ENCODE data around the gene NUDT13. TPM values are rescaled to one million over a fixed set of nuclear protein-coding genes. Genes with fewer than 3 reads are reported as not detected.

The NUDT13 gene
- total and polyA plus RNA-seq, 2 of the 8 experiments (the other 6 are each of a cell fraction or from before 2014, with no cell fraction given): 1.5 to 1.9 TPM

DNA sequence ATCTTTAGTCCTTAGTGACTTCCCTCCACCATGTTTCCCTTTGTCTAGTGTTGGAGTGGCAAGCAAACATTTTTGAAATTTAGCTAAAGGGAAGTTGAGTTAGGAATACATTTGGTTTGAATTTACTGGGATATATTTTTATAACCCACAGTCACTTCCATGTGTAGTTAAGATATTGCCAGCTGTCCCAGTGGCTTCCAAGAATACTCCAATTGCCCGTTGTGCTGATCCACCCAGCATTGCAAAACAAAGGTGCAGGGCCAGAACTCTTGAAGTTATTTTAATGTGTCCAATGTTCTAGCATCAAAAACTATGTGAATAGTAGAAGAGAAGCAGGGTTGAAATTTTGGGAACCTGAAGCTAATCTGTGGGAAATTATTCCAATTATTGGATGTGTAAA is 11.1 kb upstream of the NUDT13 start (continued):
- TF ChIP-seq, protein P1, sequence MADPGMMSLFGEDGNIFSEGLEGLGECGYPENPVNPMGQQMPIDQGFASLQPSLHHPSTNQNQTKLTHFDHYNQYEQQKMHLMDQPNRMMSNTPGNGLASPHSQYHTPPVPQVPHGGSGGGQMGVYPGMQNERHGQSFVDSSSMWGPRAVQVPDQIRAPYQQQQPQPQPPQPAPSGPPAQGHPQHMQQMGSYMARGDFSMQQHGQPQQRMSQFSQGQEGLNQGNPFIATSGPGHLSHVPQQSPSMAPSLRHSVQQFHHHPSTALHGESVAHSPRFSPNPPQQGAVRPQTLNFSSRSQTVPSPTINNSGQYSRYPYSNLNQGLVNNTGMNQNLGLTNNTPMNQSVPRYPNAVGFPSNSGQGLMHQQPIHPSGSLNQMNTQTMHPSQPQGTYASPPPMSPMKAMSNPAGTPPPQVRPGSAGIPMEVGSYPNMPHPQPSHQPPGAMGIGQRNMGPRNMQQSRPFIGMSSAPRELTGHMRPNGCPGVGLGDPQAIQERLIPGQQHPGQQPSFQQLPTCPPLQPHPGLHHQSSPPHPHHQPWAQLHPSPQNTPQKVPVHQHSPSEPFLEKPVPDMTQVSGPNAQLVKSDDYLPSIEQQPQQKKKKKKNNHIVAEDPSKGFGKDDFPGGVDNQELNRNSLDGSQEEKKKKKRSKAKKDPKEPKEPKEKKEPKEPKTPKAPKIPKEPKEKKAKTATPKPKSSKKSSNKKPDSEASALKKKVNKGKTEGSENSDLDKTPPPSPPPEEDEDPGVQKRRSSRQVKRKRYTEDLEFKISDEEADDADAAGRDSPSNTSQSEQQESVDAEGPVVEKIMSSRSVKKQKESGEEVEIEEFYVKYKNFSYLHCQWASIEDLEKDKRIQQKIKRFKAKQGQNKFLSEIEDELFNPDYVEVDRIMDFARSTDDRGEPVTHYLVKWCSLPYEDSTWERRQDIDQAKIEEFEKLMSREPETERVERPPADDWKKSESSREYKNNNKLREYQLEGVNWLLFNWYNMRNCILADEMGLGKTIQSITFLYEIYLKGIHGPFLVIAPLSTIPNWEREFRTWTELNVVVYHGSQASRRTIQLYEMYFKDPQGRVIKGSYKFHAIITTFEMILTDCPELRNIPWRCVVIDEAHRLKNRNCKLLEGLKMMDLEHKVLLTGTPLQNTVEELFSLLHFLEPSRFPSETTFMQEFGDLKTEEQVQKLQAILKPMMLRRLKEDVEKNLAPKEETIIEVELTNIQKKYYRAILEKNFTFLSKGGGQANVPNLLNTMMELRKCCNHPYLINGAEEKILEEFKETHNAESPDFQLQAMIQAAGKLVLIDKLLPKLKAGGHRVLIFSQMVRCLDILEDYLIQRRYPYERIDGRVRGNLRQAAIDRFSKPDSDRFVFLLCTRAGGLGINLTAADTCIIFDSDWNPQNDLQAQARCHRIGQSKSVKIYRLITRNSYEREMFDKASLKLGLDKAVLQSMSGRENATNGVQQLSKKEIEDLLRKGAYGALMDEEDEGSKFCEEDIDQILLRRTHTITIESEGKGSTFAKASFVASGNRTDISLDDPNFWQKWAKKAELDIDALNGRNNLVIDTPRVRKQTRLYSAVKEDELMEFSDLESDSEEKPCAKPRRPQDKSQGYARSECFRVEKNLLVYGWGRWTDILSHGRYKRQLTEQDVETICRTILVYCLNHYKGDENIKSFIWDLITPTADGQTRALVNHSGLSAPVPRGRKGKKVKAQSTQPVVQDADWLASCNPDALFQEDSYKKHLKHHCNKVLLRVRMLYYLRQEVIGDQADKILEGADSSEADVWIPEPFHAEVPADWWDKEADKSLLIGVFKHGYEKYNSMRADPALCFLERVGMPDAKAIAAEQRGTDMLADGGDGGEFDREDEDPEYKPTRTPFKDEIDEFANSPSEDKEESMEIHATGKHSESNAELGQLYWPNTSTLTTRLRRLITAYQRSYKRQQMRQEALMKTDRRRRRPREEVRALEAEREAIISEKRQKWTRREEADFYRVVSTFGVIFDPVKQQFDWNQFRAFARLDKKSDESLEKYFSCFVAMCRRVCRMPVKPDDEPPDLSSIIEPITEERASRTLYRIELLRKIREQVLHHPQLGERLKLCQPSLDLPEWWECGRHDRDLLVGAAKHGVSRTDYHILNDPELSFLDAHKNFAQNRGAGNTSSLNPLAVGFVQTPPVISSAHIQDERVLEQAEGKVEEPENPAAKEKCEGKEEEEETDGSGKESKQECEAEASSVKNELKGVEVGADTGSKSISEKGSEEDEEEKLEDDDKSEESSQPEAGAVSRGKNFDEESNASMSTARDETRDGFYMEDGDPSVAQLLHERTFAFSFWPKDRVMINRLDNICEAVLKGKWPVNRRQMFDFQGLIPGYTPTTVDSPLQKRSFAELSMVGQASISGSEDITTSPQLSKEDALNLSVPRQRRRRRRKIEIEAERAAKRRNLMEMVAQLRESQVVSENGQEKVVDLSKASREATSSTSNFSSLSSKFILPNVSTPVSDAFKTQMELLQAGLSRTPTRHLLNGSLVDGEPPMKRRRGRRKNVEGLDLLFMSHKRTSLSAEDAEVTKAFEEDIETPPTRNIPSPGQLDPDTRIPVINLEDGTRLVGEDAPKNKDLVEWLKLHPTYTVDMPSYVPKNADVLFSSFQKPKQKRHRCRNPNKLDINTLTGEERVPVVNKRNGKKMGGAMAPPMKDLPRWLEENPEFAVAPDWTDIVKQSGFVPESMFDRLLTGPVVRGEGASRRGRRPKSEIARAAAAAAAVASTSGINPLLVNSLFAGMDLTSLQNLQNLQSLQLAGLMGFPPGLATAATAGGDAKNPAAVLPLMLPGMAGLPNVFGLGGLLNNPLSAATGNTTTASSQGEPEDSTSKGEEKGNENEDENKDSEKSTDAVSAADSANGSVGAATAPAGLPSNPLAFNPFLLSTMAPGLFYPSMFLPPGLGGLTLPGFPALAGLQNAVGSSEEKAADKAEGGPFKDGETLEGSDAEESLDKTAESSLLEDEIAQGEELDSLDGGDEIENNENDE (IDR thresholded peaks at IDR 0.05; ENCODE audit: insufficient replicate concordance, low read length): no peak
- TF ChIP-seq SAP30 (IDR thresholded peaks at IDR 0.05; ENCODE audit: insufficient read depth, insufficient replicate concordance, low read length) (no peak), MAFK (IDR thresholded peaks at IDR 0.05; ENCODE audit: low read depth, low read length) (no peak), CEBPB (IDR thresholded peaks at IDR 0.05; ENCODE audit: low read depth, low read length) (no peak), EP300 (IDR thresholded peaks at IDR 0.05; ENCODE audit: borderline replicate concordance in 1 of 2, low read depth in 2 of 2, low read length in 2 of 2) (no peak), GABPA (IDR thresholded peaks at IDR 0.05; ENCODE audit: borderline replicate concordance, insufficient read depth, low read length) (no peak), ZNF274 (IDR thresholded peaks at IDR 0.05; ENCODE audit: borderline replicate concordance, extremely low read depth, low read length) (no peak), BACH1 (IDR thresholded peaks at IDR 0.05; ENCODE audit: low read length) (no peak)
